ENCODE results near the gene FHOD3.

DNA sequence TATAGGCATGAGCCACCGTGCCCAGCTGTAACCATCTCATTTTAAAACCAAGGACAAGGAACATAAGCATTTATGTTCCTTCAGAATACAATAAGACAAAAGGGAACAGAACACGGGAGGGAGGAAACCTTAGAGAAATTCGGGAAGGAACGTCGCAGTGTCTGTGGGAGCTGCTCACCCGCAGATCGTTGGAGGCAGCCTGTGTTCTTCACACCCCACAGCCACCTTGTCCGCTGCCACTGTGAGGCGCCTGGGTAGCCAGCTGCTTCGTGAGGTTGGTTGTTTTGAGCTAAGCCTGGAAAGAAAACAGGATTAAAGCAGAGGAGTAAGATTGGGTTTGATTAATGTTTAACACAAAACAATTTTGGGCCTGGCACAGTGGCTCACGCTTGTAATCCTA lies 250.0 kb downstream of the FHOD3 start:
- TF ChIP-seq NR3C1 (CRISPR knock-in tag; IDR thresholded peaks at IDR 0.05) (no peak), CHD2 (IDR thresholded peaks at IDR 0.05; ENCODE audit: low read depth, low read length) (no peak), ZSCAN29 (IDR thresholded peaks at IDR 0.05) (no peak), CEBPB (tag; IDR thresholded peaks at IDR 0.05) (no peak)
- TF ChIP-seq, protein P1, sequence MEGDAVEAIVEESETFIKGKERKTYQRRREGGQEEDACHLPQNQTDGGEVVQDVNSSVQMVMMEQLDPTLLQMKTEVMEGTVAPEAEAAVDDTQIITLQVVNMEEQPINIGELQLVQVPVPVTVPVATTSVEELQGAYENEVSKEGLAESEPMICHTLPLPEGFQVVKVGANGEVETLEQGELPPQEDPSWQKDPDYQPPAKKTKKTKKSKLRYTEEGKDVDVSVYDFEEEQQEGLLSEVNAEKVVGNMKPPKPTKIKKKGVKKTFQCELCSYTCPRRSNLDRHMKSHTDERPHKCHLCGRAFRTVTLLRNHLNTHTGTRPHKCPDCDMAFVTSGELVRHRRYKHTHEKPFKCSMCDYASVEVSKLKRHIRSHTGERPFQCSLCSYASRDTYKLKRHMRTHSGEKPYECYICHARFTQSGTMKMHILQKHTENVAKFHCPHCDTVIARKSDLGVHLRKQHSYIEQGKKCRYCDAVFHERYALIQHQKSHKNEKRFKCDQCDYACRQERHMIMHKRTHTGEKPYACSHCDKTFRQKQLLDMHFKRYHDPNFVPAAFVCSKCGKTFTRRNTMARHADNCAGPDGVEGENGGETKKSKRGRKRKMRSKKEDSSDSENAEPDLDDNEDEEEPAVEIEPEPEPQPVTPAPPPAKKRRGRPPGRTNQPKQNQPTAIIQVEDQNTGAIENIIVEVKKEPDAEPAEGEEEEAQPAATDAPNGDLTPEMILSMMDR (IDR thresholded peaks at IDR 0.05 in 2 of 3, conservative IDR thresholded peaks at IDR 0.05 in 1 of 3; ENCODE audit: insufficient read depth in 2 of 3, low read depth in 1 of 3, low read length in 3 of 3), result no peak
- TF ChIP-seq, protein P2, sequence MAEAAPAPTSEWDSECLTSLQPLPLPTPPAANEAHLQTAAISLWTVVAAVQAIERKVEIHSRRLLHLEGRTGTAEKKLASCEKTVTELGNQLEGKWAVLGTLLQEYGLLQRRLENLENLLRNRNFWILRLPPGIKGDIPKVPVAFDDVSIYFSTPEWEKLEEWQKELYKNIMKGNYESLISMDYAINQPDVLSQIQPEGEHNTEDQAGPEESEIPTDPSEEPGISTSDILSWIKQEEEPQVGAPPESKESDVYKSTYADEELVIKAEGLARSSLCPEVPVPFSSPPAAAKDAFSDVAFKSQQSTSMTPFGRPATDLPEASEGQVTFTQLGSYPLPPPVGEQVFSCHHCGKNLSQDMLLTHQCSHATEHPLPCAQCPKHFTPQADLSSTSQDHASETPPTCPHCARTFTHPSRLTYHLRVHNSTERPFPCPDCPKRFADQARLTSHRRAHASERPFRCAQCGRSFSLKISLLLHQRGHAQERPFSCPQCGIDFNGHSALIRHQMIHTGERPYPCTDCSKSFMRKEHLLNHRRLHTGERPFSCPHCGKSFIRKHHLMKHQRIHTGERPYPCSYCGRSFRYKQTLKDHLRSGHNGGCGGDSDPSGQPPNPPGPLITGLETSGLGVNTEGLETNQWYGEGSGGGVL (CRISPR knock-in tag; IDR thresholded peaks at IDR 0.05), result no peak
- TF ChIP-seq, protein P3, sequence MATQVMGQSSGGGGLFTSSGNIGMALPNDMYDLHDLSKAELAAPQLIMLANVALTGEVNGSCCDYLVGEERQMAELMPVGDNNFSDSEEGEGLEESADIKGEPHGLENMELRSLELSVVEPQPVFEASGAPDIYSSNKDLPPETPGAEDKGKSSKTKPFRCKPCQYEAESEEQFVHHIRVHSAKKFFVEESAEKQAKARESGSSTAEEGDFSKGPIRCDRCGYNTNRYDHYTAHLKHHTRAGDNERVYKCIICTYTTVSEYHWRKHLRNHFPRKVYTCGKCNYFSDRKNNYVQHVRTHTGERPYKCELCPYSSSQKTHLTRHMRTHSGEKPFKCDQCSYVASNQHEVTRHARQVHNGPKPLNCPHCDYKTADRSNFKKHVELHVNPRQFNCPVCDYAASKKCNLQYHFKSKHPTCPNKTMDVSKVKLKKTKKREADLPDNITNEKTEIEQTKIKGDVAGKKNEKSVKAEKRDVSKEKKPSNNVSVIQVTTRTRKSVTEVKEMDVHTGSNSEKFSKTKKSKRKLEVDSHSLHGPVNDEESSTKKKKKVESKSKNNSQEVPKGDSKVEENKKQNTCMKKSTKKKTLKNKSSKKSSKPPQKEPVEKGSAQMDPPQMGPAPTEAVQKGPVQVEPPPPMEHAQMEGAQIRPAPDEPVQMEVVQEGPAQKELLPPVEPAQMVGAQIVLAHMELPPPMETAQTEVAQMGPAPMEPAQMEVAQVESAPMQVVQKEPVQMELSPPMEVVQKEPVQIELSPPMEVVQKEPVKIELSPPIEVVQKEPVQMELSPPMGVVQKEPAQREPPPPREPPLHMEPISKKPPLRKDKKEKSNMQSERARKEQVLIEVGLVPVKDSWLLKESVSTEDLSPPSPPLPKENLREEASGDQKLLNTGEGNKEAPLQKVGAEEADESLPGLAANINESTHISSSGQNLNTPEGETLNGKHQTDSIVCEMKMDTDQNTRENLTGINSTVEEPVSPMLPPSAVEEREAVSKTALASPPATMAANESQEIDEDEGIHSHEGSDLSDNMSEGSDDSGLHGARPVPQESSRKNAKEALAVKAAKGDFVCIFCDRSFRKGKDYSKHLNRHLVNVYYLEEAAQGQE (IDR thresholded peaks at IDR 0.05; ENCODE audit: borderline replicate concordance), result no peak
- TF ChIP-seq, protein P3 (CRISPR knock-in tag; IDR thresholded peaks at IDR 0.05; ENCODE audit: low read depth), result no peak

All from K562 (cell line).